ENCODE data around the gene CABLES2.

Gene CABLES2

DNA sequence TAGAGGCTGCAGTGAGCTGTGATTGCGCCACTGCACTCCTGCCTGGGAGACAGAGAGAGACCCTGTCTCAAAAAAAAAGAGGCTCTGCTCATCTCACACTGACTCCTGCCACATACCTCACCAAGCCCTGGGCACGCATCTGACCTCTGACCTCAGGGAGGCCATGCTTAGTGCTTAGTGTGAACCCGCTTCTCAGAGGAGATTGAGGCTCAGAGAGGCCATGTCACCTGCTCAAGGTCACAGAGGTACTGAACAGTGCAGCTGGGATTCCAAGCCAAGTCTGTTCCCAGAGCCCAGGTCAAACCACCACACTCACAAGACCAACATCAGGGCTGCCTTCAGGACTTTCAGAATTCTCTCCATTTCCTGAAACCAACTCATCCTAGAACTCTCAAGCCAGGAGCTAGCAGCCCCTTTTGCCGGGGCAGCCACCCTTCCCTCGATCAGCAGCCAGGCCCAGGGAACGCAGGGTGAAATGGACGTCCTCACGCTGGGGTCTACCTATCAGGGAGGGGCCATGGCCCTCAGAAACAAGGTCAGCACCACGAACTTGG, 2.9 kb downstream of the CABLES2 start:
- DNase-seq: no peak

DNA sequence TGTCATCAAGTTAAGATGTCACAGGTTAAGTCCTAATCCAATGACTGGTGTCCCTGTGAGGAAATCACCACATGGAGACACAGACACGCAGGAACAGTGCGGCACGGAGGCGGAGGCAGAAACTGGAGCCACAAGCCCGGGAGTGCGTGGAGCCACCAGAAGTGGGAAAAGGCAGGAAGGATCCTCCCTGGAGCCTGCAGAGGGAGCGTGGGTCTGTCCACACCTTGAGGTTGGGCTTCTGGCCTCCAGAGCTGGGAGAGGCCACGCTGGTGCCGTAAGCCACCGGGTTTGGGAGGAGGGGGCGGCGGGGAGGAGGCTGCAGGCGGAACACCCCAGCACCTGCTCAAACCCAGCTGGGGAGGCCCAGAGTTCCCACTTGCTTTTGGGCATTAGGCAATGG, 3.8 kb downstream of the CABLES2 start:
- no peak for DNase-seq

DNA sequence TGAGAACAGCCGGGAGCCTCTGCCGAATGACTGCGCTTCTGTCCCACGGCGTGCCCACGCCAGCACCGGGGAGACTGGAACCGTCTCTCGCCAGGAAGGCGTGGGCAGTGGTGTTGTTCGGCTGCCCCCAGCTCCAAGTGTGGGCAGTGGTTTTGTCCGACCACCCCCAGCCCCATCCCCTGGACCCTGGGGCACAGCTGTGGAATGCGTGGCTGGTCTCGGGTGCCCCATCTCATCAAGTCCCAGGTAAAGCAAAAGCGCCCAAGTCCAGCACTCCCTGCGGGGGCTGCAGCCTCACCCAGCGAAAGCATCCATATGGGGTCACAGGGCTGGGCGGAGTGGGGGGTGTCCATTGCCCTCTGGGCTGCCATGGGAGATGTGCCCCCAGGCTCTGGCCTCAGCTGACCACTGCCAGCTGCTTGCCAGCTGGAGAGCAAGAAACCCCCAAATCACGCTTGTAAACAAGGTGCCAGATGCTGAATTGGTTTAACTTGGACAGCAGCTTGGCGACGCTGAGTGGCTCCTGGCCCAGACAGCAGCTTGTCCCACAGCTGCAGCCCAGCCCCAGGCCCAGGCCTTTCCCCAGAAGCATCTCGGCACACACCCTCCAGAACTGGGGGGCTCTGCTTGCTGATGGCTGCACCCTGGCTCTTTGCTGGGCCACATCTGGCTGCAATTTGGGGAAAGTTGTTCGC, 4.5 kb downstream of the CABLES2 start:
- DNase-seq: no peak

DNA sequence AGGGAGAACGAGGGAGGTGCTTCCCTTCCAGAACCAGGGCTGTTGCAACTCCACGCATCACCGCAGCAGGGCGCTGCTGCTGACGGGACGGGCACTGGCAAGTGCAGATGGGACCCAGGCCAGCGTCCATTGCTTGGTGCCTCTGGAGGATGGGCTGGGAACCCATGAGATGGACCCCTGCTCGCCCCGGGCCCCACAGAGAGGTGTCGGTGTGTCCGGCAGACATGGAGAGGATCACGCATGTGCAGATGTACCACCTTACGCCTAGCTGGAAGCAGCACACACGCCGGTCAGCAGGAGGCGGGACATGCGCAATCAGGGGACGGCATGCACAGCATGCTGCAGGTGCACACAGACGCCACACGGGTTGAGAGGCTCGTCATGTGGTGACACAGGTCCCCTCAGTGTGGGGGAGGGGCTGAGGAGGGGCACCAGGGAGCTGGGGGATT, 5.7 kb downstream of the CABLES2 start:
- no peak for DNase-seq

DNA sequence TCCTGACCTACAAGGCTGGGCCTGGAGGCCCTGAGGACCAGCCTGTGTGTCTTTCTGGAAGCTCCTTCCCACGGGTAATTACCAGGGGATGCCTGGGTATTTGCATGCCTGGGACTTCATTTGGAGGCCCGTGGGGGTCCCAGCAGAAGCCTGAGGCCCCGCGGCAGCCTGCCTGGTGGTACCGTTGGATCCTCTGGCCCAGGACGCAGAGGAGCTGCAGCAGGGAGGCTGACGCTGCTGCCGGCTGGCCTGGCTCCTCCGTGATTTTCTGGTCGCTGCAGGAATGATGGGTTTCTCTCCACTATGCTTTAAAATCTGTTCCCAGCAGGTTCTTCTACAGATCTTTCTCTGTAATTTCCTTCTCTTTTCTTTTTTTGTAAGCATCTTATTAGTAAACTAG, 6.5 kb downstream of the CABLES2 start:
- no peak for DNase-seq

DNA sequence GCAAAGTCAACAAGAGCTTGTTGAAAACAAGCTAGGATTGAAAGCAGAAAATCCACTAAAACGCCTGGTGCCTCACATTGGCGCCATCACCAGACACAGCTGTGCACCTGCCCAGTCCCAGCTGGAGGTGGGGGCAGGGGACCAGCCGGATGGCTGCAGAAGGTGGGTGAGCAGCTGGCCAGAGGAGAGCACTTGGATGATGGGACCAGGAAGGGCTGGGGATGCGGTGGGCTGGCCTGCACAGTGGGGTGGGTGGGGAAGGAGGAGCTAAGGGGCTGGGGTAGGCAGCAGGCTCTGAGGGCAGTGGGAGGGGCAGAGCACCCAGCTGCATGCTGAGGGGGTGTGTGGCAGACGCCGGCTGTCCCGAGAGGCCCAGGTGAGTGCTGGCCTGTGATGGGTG, 7.1 kb downstream of the CABLES2 start:
- no peak for DNase-seq

DNA sequence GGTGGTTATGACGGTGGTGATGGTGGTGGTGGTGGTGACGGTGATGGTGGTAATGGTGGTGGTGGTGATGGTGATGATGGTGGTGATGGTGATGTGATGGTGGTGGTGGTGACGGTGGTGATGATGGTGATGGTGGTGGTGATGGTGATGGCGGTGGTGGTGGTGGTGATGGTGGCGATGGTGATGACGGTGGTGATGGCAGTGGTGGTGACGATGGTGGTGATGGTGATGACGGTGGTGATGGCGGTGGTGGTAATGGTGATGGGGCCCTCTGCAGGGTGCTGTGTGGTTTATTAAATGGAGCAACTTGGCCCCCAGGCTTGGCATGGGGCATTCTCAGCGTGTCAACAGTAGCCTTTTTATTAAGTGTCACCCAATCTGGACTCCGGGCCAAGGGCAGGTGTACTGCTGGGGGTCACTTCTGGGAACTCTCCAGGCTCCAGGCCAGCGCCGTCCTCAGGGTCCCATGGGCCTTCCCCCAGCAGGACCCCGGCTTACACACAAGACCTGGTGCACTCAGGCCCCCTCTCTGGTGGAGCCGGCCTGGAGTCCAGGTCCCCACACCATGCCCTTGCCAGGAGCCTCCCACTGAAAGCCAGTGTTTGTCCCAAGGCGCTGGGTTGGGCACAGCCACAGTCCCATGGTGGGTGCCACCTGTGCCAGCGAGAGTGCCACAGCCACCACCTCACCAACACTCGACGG, 8.8 kb downstream of the CABLES2 start:
- DNase-seq: no peak

DNA sequence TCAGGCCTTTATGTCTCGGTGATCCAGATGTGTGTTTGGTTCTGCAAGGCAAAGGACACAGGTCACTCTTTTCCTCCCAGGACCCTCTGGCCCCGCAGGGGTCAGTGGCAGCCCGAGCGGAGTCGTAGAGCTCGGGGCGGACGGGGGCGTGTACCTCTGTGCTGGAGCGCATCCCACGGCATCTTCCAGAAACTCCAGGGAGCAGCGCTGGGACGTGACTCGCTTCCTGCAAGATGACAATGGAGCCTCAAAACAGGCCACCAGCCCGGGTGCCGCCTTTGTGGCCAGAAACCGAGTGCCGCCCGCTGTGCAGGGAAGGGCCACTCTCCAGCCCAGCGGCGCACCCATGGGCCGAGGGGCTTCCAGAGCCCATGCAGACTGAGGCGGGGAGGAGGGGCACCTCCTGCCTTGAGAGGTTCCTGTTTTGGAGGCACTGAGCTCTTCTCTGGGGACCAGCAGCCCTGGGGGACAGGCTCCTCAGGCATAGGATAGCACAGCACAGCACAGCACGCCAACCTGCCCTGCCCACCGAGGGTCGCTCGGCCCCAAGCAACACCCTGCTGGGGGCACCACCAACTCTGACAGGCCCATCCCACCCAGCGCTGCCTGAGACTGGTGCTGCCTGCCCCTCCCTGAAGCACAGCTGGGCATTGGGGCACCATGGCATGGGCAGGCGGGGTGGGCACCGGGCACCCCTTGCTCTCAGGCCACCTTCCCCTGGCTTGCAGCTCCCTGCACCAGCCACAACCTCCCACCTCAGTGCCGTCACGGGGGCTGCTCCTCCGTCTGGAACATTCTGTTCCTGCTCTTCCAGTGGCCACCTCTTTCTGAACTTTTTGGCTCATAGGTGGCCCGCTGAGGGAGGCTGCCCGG, 10.5 kb downstream of the CABLES2 start:
- no peak for DNase-seq

DNA sequence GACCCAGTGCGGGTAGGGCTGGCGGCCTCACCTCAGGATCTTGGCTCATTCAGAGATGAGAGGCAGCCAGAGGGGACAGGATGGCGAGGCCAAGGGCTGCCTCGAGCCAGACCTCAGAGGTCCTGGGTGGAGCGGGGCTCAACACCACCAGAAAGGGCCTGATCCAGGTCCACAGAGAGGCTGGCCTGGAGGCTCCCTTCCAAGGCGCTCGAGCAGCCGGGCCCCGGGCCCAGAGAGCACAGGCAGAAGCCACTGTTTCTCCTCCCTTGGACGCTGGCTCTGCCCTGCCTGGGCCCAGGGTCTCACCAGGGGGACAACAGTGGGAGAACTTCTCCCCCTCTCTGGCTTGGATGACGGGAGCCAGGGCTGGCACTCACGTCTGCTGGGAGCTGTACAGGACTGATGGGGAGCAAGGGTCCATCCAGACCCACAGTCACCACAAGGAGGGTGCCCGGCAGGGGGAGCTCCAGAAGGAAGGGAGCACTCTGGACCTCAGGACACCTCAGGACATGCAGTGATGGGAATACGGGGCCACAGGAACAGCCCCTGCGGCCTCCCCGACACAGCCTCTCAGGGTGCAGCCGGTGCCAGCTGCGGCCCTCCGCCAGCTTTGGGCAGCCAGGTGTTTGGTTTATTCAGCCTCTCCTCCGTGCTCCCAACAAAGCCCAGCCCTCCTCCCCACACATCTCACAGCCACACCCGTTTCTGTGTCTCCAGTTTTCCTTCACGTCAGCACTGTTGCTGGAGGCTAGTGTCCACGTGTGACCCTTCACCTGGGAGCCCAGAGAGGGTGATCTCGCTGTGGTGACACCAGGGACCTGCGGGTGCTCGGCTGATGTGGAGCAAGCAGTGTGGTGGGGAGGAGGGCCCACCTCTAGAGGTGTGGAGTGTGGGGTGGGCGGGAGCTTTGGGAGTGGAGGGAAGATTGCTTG, 11.5 kb downstream of the CABLES2 start:
- no peak for DNase-seq

DNA sequence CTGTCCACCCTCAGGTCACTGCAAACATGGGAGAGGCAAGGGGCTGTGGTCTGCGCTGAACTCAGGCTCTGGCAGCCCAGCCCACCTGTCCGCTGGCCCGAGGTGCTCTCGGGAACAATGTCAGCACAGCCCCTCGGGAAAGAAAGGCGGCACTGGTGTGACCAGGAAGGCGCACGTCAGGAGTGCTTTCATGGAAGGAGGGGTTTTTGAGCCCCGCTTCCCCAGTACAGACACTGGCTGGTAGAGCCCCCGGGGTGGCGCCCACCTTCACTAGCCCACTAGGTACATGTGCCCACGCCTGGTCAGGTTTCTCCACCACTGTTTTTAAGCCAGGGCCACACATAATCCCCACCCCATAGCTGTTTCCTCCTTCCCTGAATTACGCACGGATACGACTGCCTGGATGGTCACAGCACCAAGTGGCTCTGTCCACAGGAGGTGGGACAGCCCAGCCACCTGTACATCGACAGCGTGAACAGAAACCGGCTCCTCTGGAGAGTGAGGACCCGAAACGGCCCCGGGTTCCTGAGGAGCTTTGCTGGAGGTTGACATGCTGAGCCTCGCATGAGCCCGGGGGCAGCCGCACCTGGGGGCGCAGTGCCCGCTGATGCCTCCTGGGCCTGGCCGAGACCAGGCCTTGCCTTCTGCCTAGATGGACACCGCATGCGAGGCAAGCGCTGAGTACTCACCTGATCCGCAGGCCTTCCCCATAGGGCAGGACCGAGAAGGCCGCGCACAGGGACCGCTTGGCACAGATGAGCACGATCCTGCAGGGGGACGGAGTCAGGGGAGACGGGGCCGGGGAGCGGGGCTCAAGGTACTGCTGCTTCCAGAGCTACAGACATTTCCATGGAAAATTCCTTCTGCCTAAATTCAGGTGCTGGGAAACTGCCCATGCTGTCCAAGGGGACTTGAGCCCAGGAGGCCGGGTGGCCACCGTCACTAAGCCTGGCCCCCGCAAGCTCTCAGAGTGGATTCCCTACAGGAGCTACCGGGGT, 12.5 kb downstream of the CABLES2 start:
- no peak for DNase-seq

DNA sequence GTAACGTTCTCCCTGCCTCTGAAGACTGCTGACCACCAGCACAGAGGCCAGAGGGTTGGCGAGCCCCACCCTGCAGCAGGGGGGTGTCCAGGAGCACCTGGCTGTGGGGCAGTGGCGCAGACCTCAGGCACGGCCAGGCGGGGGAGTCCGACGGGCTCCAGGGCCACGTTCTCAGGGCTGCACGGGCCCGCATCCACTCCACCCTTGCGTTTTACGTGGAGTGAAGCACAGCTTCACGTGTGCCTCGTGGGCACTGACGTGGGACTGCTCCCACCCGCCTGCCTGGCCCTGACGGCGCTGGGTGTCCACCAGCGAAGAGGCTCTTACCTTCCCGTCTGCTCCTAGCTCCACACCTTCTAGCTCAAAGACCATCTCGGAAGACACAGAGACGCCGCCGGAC, 13.3 kb downstream of the CABLES2 start:
- no peak for DNase-seq

DNA sequence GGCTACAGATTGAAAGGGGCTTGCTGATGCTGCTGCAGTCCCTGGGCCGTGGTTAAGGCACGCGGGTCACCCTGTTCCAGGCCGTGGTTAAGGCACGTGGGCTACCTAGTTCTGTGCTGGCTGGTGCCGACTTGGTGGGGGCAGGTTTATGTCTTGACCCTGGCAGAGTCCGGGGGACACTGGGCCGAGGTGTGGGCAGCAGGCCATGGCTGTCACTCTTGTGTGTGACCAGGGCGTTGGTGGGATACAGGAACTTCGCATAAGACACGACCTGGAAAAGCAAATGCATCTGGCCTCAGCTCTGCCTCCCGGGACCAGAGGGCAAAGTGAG, 13.8 kb downstream of the CABLES2 start:
- no peak for DNase-seq

DNA sequence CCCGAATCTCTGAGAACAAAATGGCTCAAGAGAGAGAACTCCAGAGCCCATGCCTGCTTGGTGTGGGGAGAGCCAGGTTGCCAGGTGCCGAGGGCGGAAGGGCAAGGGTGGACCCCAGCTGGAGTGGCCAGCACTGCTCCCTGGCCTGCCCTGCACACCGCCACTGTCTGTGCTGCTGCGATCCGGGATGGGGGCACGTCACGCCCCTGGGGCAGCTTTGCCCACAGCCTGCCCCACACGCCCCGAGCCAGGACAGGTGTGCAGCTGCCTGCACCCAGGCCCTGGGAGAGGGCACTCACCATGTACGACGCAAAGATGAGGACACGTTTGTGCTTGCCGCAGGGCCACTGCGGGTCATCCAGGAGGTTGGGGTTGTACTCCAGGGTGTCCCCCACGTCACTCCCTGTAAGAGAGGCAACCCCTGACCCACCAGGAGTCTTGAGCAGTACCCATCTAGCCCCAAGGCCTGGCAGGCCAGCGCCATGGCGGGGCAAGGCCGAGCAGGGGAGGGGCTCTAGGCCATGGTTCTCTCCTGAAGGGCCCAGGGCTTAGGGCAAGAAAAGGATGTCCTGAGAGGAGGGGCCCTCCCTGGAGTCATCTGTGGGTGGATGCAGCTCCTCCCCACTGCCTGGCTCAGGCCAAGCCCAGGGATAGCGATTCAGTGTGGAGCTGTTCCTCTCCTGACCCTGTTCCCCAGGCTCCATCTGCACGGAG, 14.3 kb downstream of the CABLES2 start:
- DNase-seq: no peak

DNA sequence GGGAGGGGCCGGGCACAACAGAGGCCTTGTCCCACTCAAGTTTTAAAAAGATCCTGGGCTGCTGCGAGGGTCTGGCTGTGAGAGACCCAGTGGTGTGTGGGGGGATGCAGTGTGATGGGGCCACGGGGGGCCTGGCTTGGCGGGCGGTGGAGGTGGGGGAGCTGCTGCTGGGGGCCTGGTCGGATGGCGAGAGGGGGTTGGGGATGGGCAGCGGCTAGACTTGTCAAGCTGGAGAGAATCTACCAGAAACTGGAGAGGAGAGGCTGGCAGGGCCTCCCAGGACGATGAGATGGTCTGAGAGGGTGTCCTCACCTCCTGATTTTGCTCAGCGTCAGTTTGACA, 15.0 kb downstream of the CABLES2 start:
- no peak for DNase-seq

DNA sequence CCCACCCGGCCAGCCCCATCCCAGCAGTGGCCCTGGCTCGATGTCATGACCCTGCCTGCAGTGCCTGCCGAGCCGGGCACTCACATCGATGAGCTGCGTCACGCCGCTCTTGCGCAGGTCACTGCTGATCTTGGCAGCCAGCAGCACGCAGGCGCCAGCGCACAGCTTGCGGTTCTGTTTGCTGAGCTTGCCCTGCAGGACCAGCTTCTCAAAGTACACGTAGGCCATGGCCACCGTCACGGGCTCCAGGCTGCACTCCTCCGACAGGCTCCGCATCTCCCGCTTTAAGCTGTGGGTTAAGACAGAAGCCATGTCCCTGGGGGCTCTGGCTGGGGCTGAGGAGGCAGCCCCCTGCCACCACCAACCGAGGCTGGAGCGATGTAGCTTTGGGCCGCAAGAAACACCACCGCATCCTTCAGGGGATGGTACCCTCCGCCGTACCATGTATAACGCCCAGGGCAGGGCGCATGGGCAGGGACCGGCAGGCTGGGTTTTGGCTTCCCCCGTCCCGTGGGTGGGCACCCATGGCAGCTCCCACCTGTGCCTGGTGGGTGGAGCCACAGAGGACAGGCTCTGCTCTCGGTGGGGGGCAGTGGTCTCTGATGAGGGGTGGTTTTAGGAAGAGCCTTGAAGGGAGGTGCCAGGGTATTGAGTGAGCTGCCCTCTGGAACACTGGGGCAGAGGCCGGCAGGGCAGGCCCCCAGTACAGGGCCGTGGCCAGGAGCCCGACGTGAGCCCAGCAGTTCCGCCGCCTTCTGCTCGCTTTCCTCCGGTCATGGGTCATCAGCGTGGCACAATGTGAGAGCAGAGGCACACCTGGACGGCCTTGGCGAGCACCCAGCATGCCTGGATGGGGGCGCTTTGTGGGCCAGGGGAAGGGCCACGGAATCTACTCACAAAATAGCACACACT, 15.7 kb downstream of the CABLES2 start:
- no peak for DNase-seq

DNA sequence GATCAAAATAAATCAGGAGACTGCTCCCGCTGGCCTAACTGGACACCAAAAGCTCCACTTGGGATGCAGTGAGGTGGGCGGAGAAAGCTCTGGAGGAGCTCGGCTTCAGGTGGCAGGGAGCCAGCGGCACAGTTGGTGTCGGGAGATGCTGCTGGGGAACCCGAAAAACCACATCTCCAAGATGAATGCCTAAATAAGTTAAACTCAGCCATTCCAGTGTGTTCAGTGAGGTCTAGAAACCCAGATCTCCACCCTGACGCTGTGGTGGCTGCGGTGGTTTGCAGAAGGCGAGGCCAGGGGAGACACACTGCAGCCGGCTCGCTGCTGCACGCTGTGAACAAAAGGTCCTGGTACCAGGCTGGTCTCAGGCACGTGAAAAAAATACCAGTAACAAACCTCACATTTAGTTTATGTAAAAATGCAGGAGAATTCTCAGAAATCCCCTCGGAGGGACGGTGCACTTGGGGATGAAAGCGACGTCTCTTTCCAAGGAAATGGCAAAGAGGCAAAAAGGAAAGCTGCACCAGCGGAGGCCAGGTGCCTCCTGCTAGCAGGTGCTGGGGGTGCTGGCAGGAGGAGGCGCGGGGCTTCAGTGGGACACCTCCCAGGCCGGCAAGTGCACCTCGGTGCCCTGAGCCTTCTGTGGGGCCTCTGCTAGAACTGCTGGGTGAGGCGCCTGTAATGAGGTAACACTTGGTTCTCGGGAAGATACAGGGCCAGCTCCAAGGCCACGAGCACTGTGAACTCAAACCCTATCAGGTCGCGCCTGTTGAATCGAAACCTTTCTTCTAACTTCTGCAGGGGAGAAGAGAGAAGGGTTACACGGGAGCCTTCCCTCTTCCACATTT, 16.5 kb downstream of the CABLES2 start:
- DNase-seq: no peak

DNA sequence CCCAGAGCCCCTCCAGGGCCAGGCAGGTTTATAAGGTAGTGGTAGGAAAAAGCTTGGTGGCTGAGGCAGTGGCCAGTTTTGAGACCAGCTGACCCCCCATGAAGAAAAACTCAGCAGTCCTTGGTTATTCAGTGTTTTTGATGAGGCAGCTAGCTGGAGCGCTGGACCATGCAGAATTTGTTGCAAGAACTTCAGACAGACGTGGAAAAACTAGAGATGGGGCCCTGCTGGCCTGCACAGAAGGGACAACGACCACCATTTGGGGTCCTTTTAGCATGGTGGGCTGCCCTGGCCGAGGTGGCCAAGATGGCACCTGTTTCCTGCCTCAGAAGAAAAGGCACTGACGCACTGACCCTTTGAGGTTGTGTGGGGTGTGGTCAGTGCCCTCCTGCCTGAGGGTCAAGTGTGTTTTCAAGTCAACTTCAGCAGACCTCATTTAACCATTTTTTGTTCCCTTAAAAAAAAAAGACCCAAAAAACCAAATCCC, 17.4 kb downstream of the CABLES2 start:
- no peak for DNase-seq
